GM12878 (cell line): Measurements from ENCODE around the gene LDHAL6B. TPM values are rescaled to one million over a fixed set of nuclear protein-coding genes. Genes with fewer than 3 reads are reported as not detected.

Experiments used
- ATAC-seq: fragments of 200-7000 bp; cut with Tn5 transposase; 3 replicates; pipeline ENCODE4 v1.9.1; 2020; ENCODE audit warnings: mild to moderate bottlenecking, moderate library complexity
- BruUV-seq: library from RNA; stranded (reverse); fragments of 400-500 nt; replicated peaks from 2 replicates; lab custom pipeline; 2021; lab: Mats Ljungman, UMichigan
- CTCF ChIA-PET: fragments of 300-600 bp; sonication (Branson Sonifier 250); formaldehyde crosslinking; extraction: SDS; loops from one replicate; lab custom pipeline; 2021; ENCODE audit warnings: inconsistent platforms; lab: Yijun Ruan, JAX
- POLR2A ChIA-PET: fragments of 350-600 bp; formaldehyde crosslinking; extraction: SDS; loops from one replicate; lab custom pipeline; 2021; ENCODE audit warnings: inconsistent platforms; lab: Charles Lee
- RAD21 ChIA-PET: fragments of 300-600 bp; sonication (Branson Sonifier 250); formaldehyde crosslinking; loops from one replicate; lab custom pipeline; 2023; ENCODE audit warnings: antibody characterized with exemption; ENCODE audit not compliant: unreplicated experiment; lab: Charles Lee
- SMC1A ChIA-PET: fragments of 300-600 bp; sonication (Branson Sonifier 250); formaldehyde crosslinking; loops from one replicate; lab custom pipeline; 2023; ENCODE audit not compliant: unreplicated experiment, uncharacterized antibody; lab: Charles Lee
- DNase-seq: peaks from one replicate; pipeline ENCODE4 v3.0.0-alpha.2; 2011; ENCODE audit warnings: low read depth, low spot score
- FAIRE-seq: peaks from 3 replicates; lab custom pipeline; 2011; peaks lifted over from hg19 to GRCh38; lab: Jason Lieb, UNC
- H2AFZ ChIP-seq: 2 replicates; pipeline ENCODE4 v1.6.0; 2011; ENCODE audit warnings: low read depth, low read length, control low read depth; ENCODE audit not compliant: control insufficient read depth
- H3K27ac ChIP-seq: 2 replicates; pipeline ENCODE4 v1.5.1; 2011; ENCODE audit warnings: control low read depth; ENCODE audit not compliant: control insufficient read depth, insufficient read depth
- H3K27me3 ChIP-seq, 2 experiments: replicated peaks in 1 of 2; 2 replicates each; pipeline versions ENCODE4 v1.6.0 to v1.6.1; 2011; ENCODE audit warnings: low read length in 1 of 2; ENCODE audit not compliant: control insufficient read depth in 2 of 2, insufficient read depth in 2 of 2
- H3K36me3 ChIP-seq, 2 experiments: 2 replicates each; pipeline ENCODE4 v1.5.1; 2011; ENCODE audit warnings: low read length in 1 of 2; ENCODE audit not compliant: control insufficient read depth in 2 of 2, insufficient read depth in 2 of 2
- H3K4me1 ChIP-seq: 2 replicates; pipeline ENCODE4 v1.6.1; 2011; ENCODE audit warnings: mild to moderate bottlenecking, low read length, moderate library complexity, mixed read lengths; ENCODE audit not compliant: control insufficient read depth, insufficient read depth
- H3K4me2 ChIP-seq: 2 replicates; pipeline ENCODE4 v1.6.0; 2011; ENCODE audit warnings: control low read depth; ENCODE audit not compliant: control insufficient read depth, insufficient read depth
- H3K4me3 ChIP-seq: fragments of 200-600 bp; sonication (generic); 2 replicates; pipeline ENCODE4 v1.5.1; 2016
- H3K79me2 ChIP-seq: 2 replicates; pipeline ENCODE4 v1.6.0; 2011; ENCODE audit warnings: low read length; ENCODE audit not compliant: control insufficient read depth, insufficient read depth
- H3K9ac ChIP-seq: 2 replicates; pipeline ENCODE4 v1.8.0; 2011; ENCODE audit warnings: low read length, control low read depth, mixed read lengths; ENCODE audit not compliant: control insufficient read depth, insufficient read depth
- H3K9me3 ChIP-seq: replicated peaks from 3 replicates; pipeline ENCODE4 v1.5.1; 2011; ENCODE audit warnings: mild to moderate bottlenecking, low read length; ENCODE audit not compliant: control insufficient read depth, insufficient read depth
- H4K20me1 ChIP-seq: 2 replicates; pipeline ENCODE4 v1.6.0; 2011; ENCODE audit not compliant: control insufficient read depth, insufficient read depth
- BHLHE40 ChIP-seq, 2 experiments: fragments of 450-650 bp in 1 of 2; IDR thresholded peaks; 2 replicates each; pipeline ENCODE4 v1.6.1; 2011 to 2017; ENCODE audit warnings: low read depth in 2 of 2, borderline replicate concordance in 1 of 2, improper control_type of control experiment in 1 of 2, low read length in 1 of 2, mild to moderate bottlenecking in 1 of 2
- CREB1 ChIP-seq: IDR thresholded peaks from 2 replicates; pipeline ENCODE4 v1.6.1; 2012; ENCODE audit warnings: low read depth, mild to moderate bottlenecking, inconsistent platforms
- DPF2 ChIP-seq: fragments of 450-650 bp; IDR thresholded peaks from 2 replicates; pipeline ENCODE4 v1.6.1; 2017; ENCODE audit warnings: mild to moderate bottlenecking
- HSF1 ChIP-seq: fragments of 150-350 bp; IDR thresholded peaks from 2 replicates; pipeline ENCODE4 v1.6.1; 2014; ENCODE audit warnings: mild to moderate bottlenecking, low read depth, low read length
- RUNX3 ChIP-seq: IDR thresholded peaks from 2 replicates; pipeline ENCODE4 v1.6.1; 2012; ENCODE audit warnings: low read length, inconsistent platforms
- ZBED1 ChIP-seq: IDR thresholded peaks from 2 replicates; pipeline ENCODE4 v1.6.1; 2016; ENCODE audit warnings: borderline replicate concordance
- WGBS: methylation state at CpG from one replicate; pipeline ENCODE4 v1.1.6; 2016; ENCODE audit warnings: low lambda C conversion rate; ENCODE audit not compliant: insufficient replicate concordance, insufficient coverage; ENCODE audit errors: missing lambda C conversion rate; 5-methylcytosine and 5-hydroxymethylcytosine counted together
- in situ Hi-C: fragments of 300-500 bp; cut with MboI; formaldehyde crosslinking; loops from 9 replicates; pipeline ENCODE4 v1.14.3; 2018; ENCODE audit warnings: mixed read lengths
- intact Hi-C: fragments of 100-400 bp; cut with micrococcal nuclease; formaldehyde crosslinking; loops from one replicate; pipeline ENCODE4 v1.14.2; 2022; ENCODE audit not compliant: unreplicated experiment
- polyA plus RNA-seq, 11 experiments: library from polyadenylated mRNA; depleted of rRNA in 4 of 11; unstranded in 6 of 11; stranded (reverse) in 5 of 11; fragments of >200 nt; fragmentation: Nextera tagmentation in 4 of 11; fragmentation: Illumina TruSeq in 1 of 11; extraction: Ambion mirVana in 4 of 11; extraction: Trizol in 1 of 11; gene quantifications; 1 replicate in 1 of 11; 2 replicates in 10 of 11; pipeline versions ENCODE4 v1.2.1 to v1.2.3, GENCODE V29; 2011 to 2016; ENCODE audit warnings: inconsistent platforms in 2 of 11, missing spikeins in 2 of 11, low read depth in 1 of 11
- total RNA-seq, 4 experiments: library from RNA; depleted of rRNA in 3 of 4; stranded (reverse); fragments of >200 nt in 3 of 4; fragmentation: Illumina TruSeq in 1 of 4; extraction: Trizol in 1 of 4; gene quantifications; 2 replicates each; pipeline versions ENCODE4 v1.2.1 to v1.2.3, GENCODE V29; 2013 to 2021

The LDHAL6B gene
- total and polyA plus RNA-seq, 10 of the 15 experiments (the other 5 are each of a cell fraction or from before 2014, with no cell fraction given): 0.33 to 0.66 TPM; not detected in 8

GRCh38 chr15:59249816-59250215 lies 43.2 kb downstream of the LDHAL6B start:
- POLR2A ChIA-PET: interaction anchor here (0.9 to 1.7 kb wide), 3 partner anchors 12 to 54 kb away, joined by 3 to 5 read pairs (median 5); no protein-coding TSS in a partner anchor

More at GRCh38 chr15:59249816-59250215, 43.2 kb downstream of the LDHAL6B start:
- RAD21 ChIA-PET: interaction anchor here (1.4 to 8.6 kb wide), 5 partner anchors 14 to 162 kb away, joined by 6 to 99 read pairs (median 46); no protein-coding TSS in a partner anchor
- TF ChIP-seq ZBED1 (0 out of 2 replicates have a peak, but pooled peaks have one; percentile 7), RUNX3 (peak; percentile 50), CREB1 (no peak), HSF1 (no peak), DPF2 (peak; percentile 12; the same call in 1 of the 2 replicates), BHLHE40 (IDR thresholded peaks at IDR 0.05; ENCODE audit: borderline replicate concordance in 1 of 2, low read depth in 2 of 2, low read length in 1 of 2) (0 out of 4 replicates have a peak, but pooled peaks of 1 of the 2 experiments have one; percentile 9)
- TF ChIP-seq, all 136 proteins: peak for 4
- Histone ChIP-seq H3K4me2 (peak overlapping the region; percentile 58), H3K4me3 (no peak overlapping the region), H3K9me3 (no peaks in the 10 kb centered on the region), H3K4me1 (peaks cover 51% of the 10 kb centered on the region), H3K27ac (peak overlapping the region; percentile 73), H4K20me1 (no peaks in the 10 kb centered on the region), H3K36me3 (peaks cover 0 to 36% of the 10 kb centered on the region in 2 experiments; a peak in 2 of 4 replicates), H2AFZ (no peak overlapping the region), H3K79me2 (peaks cover 37% of the 10 kb centered on the region), H3K27me3 (no peaks in the 10 kb centered on the region), H3K9ac (peak overlapping the region; percentile 33; the same call in 1 of the 2 replicates)
- WGBS: 73% methylated on average over 5 of the region's 5 CpGs
- ATAC-seq (0 out of 3 replicates have a peak, but pooled peaks have one; percentile 2), FAIRE-seq (no peak), DNase-seq (no peak)
- SMC1A ChIA-PET: interaction anchor here (1.5 to 6.8 kb wide), 3 partner anchors 15 to 41 kb away, joined by 3 to 70 read pairs (median 5); no protein-coding TSS in a partner anchor
- BruUV-seq: no TSS peak
- in situ Hi-C loops (no loop called here), intact Hi-C loops (loop anchor here (2.0 to 10.0 kb wide), 2 partner anchors 49 to 265 kb away; partner anchors contain the start of gene RNF111)
- CTCF ChIA-PET: interaction anchor here (0.9 to 6.8 kb wide), 7 partner anchors 12 to 163 kb away, joined by 3 to 68 read pairs (median 5); no protein-coding TSS in a partner anchor
